Endothelial cell of umbilical vein (primary cell): Measurements from ENCODE around the gene ATG13.

Source experiments
- CTCF ChIP-seq, 2 donors: IDR thresholded peaks; 1 replicate in 1 of 2; 2 replicates in 1 of 2; pipeline ENCODE4 v1.5.1; 2011; ENCODE audit warnings: low read length in 2 of 2, mild to moderate bottlenecking in 2 of 2, moderate library complexity in 2 of 2, control low read depth in 1 of 2, inconsistent platforms in 1 of 2, low read depth in 1 of 2; ENCODE audit not compliant: insufficient read depth in 1 of 2; ENCODE audit errors: extremely low read depth in 1 of 2
- GATA2 ChIP-seq: IDR thresholded peaks from 2 replicates; pipeline ENCODE4 v1.7.0; 2011; ENCODE audit warnings: low read depth, mild to moderate bottlenecking, moderate library complexity, mixed read lengths, low read length; ENCODE audit not compliant: insufficient read length, insufficient read depth
- MYC ChIP-seq: IDR thresholded peaks from one replicate; pipeline ENCODE4 v1.6.1; 2011; ENCODE audit warnings: mild to moderate bottlenecking, low read depth, low read length
- POLR2A ChIP-seq: IDR thresholded peaks from 2 replicates; pipeline ENCODE4 v1.6.1; 2012; ENCODE audit warnings: low read depth, mild to moderate bottlenecking, control low read depth, low read length

GRCh38 chr11:46635557-46636139, 18.3 kb downstream of the ATG13 start:
- TF ChIP-seq MYC (no peak), POLR2A (no peak), CTCF (IDR thresholded peaks at IDR 0.05; ENCODE audit: extremely low read depth in 1 of 2, insufficient read depth in 1 of 2, low read depth in 1 of 2, low read length in 2 of 2) (no peak), GATA2 (no peak)
